Activated naive CD4-positive, alpha-beta T cell treated with anti-CD3 and anti-CD28 coated beads, Interleukin-2, amount 50 U/mL, for 72 hours (primary cell): ENCODE measurements around the gene MORN1. TPM values are rescaled to one million over a fixed set of nuclear protein-coding genes. Genes with fewer than 3 reads are reported as not detected.
"Not testable (repeated sequence)": the region's sequence is repeated elsewhere in the genome, so short reads cannot be mapped to it uniquely, and the experiment has no call there.

Source experiments
- ATAC-seq, 2 donors: fragments of 150-1000 bp; cut with Tn5 transposase; 2 replicates each; pipeline ENCODE4 v1.10.0; 2021; ENCODE audit warnings: mild to moderate bottlenecking in 2 of 2, moderate library complexity in 2 of 2
- DNase-seq, 2 donors: peaks; one replicate each; pipeline ENCODE4 v3.0.0; 2021 to 2022; ENCODE audit warnings: low spot score in 2 of 2
- H3K27ac Mint-ChIP-seq, 2 donors: one replicate each; pipeline ENCODE4 v1.8.0; 2022; ENCODE audit warnings: mild to moderate bottlenecking in 2 of 2, mixed read lengths in 2 of 2
- H3K36me3 Mint-ChIP-seq, 2 donors: one replicate each; pipeline ENCODE4 v1.8.0; 2022; ENCODE audit warnings: mixed read lengths in 2 of 2
- H3K9me3 Mint-ChIP-seq, 2 donors: one replicate each; pipeline ENCODE4 v1.8.0; 2022; ENCODE audit warnings: mixed read lengths in 2 of 2
- total RNA-seq, 2 donors: library from RNA; stranded (reverse); gene quantifications; one replicate each; pipeline ENCODE4 v1.2.3, GENCODE V29; 2022

The MORN1 gene
- total RNA-seq, 2 donors from 2014 or later, result 2.0 to 5.7 TPM

GRCh38 chr1:2344121-2344681 lies 47.2 kb downstream of the MORN1 start:
- no peak for ATAC-seq
- Mint-ChIP-seq H3K36me3 (no peaks in the 10 kb centered on the region), H3K27ac (no peak overlapping the region), H3K9me3 (no peaks in the 10 kb centered on the region)
- DNase-seq, result no peak

- Mint-ChIP-seq H3K27ac (no peak overlapping the region), H3K9me3 (no peaks in the 10 kb centered on the region), H3K36me3 (no peaks in the 10 kb centered on the region)
- DNase-seq (no peak), ATAC-seq (no peak)
These were observed 48.1 kb downstream of the MORN1 start for GRCh38 chr1:2343023-2343935.

DNA sequence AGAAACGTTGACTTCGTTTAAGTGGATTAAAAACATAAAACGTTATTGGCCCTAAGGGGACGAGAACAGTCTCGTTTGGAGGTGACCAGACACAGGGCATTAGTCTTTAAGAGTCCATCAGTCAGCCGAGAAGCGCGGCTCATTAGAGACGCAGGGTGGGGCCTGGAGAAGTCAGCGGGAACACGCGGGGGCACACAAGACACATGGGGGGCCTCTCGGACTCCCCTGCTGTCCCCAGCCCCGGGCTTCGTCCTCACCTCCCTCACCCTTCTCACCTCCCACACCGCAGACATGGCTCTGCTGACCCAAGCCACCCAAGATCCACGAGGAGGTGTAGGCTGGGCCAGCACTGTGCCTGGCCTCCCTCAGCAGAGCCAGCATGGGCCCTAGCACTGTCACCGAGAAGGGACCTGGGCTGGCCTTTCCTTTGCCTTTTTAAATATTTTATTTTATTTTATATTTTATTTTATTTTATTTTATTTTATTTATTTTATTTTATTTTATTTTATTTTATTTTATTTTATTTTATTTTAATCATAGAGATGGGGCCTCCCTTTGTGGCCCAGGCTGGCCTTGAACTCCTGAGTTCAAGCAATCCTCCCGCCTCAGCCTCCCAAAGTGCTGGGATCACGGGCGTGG lies 48.9 kb downstream of the MORN1 start:
- H3K36me3 Mint-ChIP-seq, result no peaks in the 10 kb centered on the region
- no peaks in the 10 kb centered on the region for H3K9me3 Mint-ChIP-seq
- ATAC-seq (no peak), DNase-seq (no peak)
- no peak overlapping the region for H3K27ac Mint-ChIP-seq

GRCh38 chr1:2341706-2342383 lies 49.5 kb downstream of the MORN1 start:
- DNase-seq, result no peak
- no peak for ATAC-seq
- Mint-ChIP-seq H3K9me3 (no peaks in the 10 kb centered on the region), H3K27ac (no peak overlapping the region), H3K36me3 (no peaks in the 10 kb centered on the region)

GRCh38 chr1:2340918-2341254 lies 50.5 kb downstream of the MORN1 start:
- DNase-seq, result no peak
- no peaks in the 10 kb centered on the region for H3K36me3 Mint-ChIP-seq
- H3K9me3 Mint-ChIP-seq, result no peaks in the 10 kb centered on the region
- peak overlapping the region in 1 of 2 donors; percentile 48 for H3K27ac Mint-ChIP-seq
- no peak for ATAC-seq

DNA sequence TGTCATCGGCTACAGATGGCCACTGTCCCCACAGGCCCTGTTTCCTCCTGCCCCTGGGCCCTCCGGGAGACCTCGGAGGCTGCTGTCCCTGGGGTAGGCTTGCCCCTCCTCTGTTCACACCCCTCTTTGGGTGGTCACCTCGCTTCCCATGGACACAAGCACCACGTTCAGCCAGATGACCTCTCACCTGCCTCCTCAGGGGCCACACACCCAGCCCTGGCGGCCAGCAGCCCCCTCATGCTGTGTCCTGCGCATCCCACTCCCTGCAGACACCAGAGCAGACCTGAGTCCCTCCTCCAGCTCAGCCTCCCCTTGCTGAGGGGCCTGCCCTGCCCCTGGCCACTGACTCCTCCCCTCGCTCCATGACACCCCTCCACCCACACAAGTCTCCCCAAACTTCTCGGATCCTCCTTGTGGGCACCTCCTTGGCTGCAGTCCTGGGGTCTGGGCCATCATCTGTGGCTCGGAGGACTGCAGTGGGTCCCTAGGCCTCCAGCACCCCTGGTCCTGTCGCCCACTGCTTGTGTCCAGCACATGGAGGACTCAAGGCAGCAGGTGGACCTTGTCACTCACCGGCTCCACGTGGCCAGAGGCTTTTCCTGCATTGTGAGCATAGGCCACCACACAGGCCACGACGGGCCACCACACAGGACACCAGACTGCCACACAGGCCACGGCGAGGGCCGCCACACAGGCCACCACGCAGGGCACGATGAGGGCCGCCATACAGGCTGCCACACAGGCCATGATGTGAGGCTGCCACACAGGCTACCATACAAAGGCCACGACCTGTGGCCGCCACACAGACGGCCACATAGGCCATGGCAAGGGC lies 51.1 kb downstream of the MORN1 start:
- Mint-ChIP-seq H3K36me3 (no peaks in the 10 kb centered on the region), H3K9me3 (no peaks in the 10 kb centered on the region), H3K27ac (peak overlapping the region in 1 of 2 donors; percentile 48)
- DNase-seq, result no peak
- ATAC-seq, result no peak

DNA sequence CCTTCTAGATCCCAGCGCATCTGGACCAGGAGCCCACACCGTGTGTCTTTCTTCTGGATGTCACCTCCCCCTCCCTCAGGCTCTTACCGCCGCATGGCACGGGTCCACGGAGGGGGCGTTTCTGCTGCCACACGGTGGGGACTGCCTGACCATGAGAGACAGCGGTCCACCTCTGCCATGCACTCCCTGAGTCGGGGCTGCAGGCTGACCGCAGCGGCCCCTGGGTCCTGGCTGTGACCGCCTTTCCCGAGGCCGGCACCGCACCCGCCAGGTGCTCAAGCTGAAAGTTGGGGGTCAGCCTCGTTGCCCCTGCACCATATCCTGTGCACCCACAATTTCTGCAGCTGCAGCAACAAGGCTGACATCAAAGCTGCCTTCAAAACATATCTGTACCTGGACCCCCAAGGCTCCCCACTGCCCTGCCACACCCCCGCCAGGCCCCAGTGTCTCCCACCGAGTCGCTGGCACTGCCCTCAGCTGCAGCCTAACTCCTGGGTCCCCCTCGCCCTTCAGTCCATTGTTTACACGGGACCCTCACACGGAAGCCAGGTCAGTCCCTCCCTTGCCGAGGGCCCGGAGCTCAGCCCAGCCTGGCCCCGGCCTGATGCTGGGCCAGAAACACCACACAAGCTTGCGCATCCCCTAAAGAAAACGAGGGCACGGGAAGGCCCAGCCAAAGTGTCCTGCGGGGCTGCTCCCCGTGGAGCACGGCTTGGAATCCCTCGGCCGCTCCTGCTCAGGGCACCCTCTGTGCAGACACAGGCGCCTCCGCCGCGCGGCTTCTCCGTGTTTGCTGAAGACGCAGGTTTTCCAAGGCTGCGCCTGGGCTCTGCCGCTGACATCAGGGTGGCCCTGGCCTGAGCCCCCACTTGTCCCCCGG lies 51.9 kb downstream of the MORN1 start:
- no peak for DNase-seq
- no peaks in the 10 kb centered on the region for H3K9me3 Mint-ChIP-seq
- ATAC-seq, result no peak
- no peaks in the 10 kb centered on the region for H3K36me3 Mint-ChIP-seq
- H3K27ac Mint-ChIP-seq, result peak overlapping the region in 1 of 2 donors; percentile 39

GRCh38 chr1:2337501-2337900 lies 53.9 kb downstream of the MORN1 start:
- DNase-seq (no peak), ATAC-seq (no peak)
- no peak overlapping the region for H3K27ac Mint-ChIP-seq
- H3K9me3 Mint-ChIP-seq, result no peaks in the 10 kb centered on the region
- no peaks in the 10 kb centered on the region for H3K36me3 Mint-ChIP-seq

- no peaks in the 10 kb centered on the region for H3K36me3 Mint-ChIP-seq
- H3K27ac Mint-ChIP-seq, result no peak overlapping the region
- no peaks in the 10 kb centered on the region for H3K9me3 Mint-ChIP-seq
- ATAC-seq (no peak), DNase-seq (no peak)
These were observed 54.3 kb downstream of the MORN1 start for GRCh38 chr1:2337081-2337480.

- no peak for ATAC-seq
- DNase-seq, result no peak
- H3K27ac Mint-ChIP-seq, result no peak overlapping the region
- H3K9me3 Mint-ChIP-seq, result no peaks in the 10 kb centered on the region
- no peaks in the 10 kb centered on the region for H3K36me3 Mint-ChIP-seq
These were observed 54.9 kb downstream of the MORN1 start for GRCh38 chr1:2336499-2336898.

DNA sequence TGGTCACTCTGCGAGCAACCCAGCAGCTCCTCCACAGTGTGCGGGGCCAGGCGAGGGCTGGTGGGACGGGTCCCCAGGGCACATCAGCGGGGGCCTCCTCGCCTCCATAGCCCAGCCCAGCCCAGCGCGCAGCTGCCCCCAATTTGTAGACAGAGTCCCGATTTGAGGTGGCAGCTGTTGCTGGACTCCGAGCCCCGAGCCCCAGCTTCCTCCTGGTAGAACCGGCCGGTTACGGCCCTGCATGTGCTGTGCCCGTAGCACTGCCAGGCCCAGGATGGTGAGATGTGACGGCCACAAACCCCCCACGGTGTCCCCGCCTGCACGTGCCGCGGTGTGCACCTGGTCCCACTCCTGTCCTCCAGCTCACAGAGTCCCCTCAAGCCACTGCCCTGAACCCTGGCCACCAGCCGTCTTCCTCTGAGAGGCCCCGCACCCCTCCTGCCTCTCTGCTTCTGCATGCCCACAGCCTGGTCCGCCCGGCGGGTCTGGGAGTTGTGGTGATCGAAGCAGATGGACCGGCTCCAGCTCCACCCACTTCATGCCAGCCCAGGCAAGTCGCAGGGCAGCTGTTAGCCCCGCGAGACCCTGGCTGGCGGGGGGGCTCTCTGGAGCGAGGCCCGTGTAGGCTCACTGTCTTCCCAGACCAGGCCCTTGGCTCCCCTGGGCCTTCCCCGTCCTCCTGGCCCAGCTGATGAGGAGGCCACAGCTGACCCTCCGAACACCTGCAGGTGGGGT lies 55.5 kb downstream of the MORN1 start:
- H3K9me3 Mint-ChIP-seq, result no peaks in the 10 kb centered on the region
- H3K27ac Mint-ChIP-seq, result no peak overlapping the region
- no peaks in the 10 kb centered on the region for H3K36me3 Mint-ChIP-seq
- DNase-seq (no peak), ATAC-seq (no peak)

DNA sequence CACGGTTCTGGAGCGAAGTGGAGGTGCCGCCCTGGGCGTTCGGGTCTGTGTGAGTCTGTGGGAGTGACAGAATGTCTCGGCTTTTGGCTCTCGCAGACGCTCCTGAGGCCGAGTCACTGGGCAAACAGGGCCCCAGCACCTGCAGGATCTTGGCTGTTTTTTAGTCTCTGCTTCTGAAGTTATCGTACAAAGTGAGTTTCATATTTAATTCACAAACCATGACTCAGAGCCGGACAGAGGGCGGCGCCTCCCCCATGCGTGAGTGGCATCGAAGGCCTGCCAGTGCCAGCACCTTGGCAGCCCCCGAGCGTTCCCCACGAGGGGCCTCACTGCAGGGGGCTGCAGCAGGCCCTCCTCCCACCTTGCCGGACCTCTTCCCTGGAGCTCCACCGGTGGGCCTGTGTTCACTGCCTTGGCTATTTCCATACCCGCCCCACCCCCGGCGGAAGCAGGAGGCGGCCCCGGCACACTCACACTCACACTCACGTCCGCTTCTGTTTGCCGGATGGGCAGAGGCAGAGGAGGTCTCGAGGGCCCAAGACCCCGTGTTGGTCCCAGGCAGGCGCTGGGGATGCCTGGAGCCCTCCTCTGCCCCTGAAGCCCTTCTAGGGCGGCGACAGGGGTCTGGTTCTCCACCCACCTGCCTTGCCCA lies 56.3 kb downstream of the MORN1 start:
- Mint-ChIP-seq H3K27ac (no peak overlapping the region), H3K36me3 (no peaks in the 10 kb centered on the region), H3K9me3 (no peaks in the 10 kb centered on the region)
- DNase-seq (no peak), ATAC-seq (no peak)

DNA sequence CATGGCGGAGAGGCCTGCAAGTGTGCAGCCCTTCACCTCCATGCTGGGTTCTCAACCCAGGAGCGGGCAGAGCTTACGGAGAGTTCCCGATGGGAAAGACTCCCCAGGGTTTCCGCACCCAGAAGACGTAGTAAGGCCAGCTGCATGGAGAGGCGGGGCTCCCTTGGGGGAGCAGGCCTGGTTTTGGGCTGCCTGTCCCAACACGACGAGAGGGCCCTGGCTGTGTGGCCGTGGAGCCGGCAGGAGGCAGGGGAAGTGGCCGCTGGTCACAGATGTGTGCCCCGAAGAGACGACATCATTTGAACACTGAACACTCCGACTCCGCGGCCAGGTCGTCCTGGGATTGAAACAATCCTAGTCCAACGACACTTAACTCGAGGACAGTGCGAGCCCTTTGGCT lies 57.0 kb downstream of the MORN1 start:
- ATAC-seq (no peak), DNase-seq (no peak)
- H3K36me3 Mint-ChIP-seq, result no peaks in the 10 kb centered on the region
- H3K9me3 Mint-ChIP-seq, result no peaks in the 10 kb centered on the region
- H3K27ac Mint-ChIP-seq, result no peak overlapping the region

- not testable (repeated sequence) for H3K27ac Mint-ChIP-seq, ATAC-seq, DNase-seq, H3K9me3 Mint-ChIP-seq, H3K36me3 Mint-ChIP-seq
These were observed 59.8 kb downstream of the MORN1 start for GRCh38 chr1:2331580-2331979.

DNA sequence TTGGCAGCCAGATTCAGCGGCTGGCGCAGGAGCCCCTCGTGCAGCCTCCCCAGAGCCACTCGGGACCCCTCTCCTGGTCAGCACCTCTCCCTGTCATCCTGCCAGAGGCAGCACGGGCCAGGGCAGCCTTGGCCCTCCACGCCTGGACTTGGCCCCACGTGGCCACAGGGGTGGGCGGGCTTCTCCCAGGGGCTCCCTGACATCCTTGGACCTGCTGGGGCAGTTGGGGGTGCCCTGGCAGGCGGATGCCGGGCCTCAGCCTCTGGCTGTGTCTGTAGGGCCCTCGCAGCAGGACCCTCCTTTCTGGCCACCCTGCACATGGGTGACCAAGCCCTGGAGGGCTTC lies 60.2 kb downstream of the MORN1 start:
- Mint-ChIP-seq H3K36me3 (no peaks in the 10 kb centered on the region), H3K9me3 (no peaks in the 10 kb centered on the region), H3K27ac (no peak overlapping the region)
- no peak for ATAC-seq
- DNase-seq, result no peak
